Left ventricle myocardium inferior (tissue), 1 donor: ENCODE measurements around the gene IQSEC1. TPM values are rescaled to one million over a fixed set of nuclear protein-coding genes. Genes with fewer than 3 reads are reported as not detected.

ENCODE experiments used
- DNase-seq: peaks from one replicate; pipeline ENCODE4 v3.0.0-alpha.2; 2020
- H3K27ac ChIP-seq: fragments of 200-600 bp; replicated peaks from 2 replicates; pipeline ENCODE4 v1.8.0; 2021
- H3K27me3 ChIP-seq: fragments of 200-600 bp; 2 replicates; pipeline ENCODE4 v1.8.0; 2021; ENCODE audit warnings: low read depth
- H3K36me3 ChIP-seq: fragments of 200-600 bp; 2 replicates; pipeline ENCODE4 v1.8.0; 2021
- H3K4me1 ChIP-seq: fragments of 200-600 bp; 2 replicates; pipeline ENCODE4 v1.8.0; 2021
- H3K4me3 ChIP-seq: fragments of 200-600 bp; 2 replicates; pipeline ENCODE4 v1.8.0; 2021; ENCODE audit warnings: mild to moderate bottlenecking, moderate library complexity
- H3K9me3 ChIP-seq: fragments of 200-600 bp; replicated peaks from 2 replicates; pipeline ENCODE4 v1.8.0; 2021
- CTCF ChIP-seq: fragments of 200-600 bp; IDR thresholded peaks from 2 replicates; pipeline ENCODE4 v1.8.0; 2021; ENCODE audit warnings: antibody characterized with exemption, mild to moderate bottlenecking, borderline replicate concordance
- intact Hi-C: fragments of 100-400 bp; cut with micrococcal nuclease; formaldehyde crosslinking; loops from one replicate; pipeline ENCODE4 v1.11.0; 2022
- total RNA-seq: library from RNA; stranded (reverse); fragmentation: NEBNext Ultra II Directional; extraction: Animal tissue kit (Norgen Biotek cat#: 25700); gene quantifications from one replicate; pipeline ENCODE4 v1.2.1, GENCODE V29; 2021
- donor health status: DM: no; HTN: yes; CAD: no; lungs with severe emphysema.

Gene IQSEC1
- total RNA-seq, 1 donor from 2014 or later = 78.6 TPM

GRCh38 chr3:12900885-12901411 is 172.3 kb downstream of the IQSEC1 start:
- H3K4me1 ChIP-seq = peaks cover 53% of the 10 kb centered on the region
- DNase-seq = no peak
- H3K4me3 ChIP-seq = no peak overlapping the region
- no peak overlapping the region for H3K27ac ChIP-seq
- no peaks in the 10 kb centered on the region for H3K9me3 ChIP-seq
- H3K27me3 ChIP-seq = no peaks in the 10 kb centered on the region
- intact Hi-C loops = no loop called here
- TF ChIP-seq CTCF = no peak
- peaks cover 75% of the 10 kb centered on the region for H3K36me3 ChIP-seq

DNA sequence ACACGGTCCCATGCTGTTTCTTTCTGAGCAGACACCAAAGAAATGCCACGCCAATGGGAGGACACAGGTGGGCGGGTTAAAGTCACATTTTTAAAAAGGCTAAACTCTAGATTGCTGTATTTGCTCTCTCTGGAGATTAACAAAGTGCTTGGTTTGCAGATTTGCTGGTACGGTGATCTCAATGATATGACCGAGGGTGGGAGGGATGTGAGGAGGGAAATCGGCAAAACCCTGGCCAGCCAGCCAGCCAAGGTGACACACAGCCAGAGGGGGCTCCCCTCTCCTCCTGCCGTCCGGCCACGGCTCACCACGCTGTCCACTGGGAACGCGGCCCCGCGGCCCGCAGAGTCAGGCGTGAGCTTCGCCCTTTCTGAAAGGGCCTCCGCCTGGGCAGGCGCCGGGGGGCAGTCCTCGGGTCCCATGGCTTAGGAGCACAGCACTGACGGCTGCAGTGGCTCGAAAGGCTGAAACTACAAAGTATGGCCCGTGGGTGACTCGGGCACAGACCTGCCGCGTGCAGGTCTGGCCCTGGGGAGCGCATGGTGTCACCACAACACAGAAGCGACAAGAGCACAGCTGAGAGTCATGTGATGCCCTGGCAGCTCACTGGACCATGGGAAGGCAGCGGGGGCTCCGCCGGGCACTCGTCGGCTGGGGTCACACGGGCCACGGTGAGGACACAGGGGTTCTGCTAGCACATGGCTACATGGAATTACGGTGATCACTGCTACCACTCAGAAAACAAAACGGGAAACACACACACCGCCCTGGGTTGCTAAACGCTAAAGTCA is 174.1 kb downstream of the IQSEC1 start:
- Histone ChIP-seq H3K27me3 (no peaks in the 10 kb centered on the region), H3K9me3 (no peaks in the 10 kb centered on the region), H3K27ac (no peak overlapping the region), H3K4me1 (peaks cover 53% of the 10 kb centered on the region), H3K4me3 (no peak overlapping the region), H3K36me3 (peaks cover 57% of the 10 kb centered on the region)
- intact Hi-C loops = loop anchor here (10.0 kb wide), 1 partner anchor 86 kb away; no protein-coding TSS in a partner anchor
- TF ChIP-seq CTCF = no peak
- DNase-seq = no peak

GRCh38 chr3:12898290-12898964 is 174.8 kb downstream of the IQSEC1 start:
- intact Hi-C loops = loop anchor here (10.0 kb wide), 1 partner anchor 86 kb away; no protein-coding TSS in a partner anchor
- H3K4me3 ChIP-seq = no peak overlapping the region
- no peaks in the 10 kb centered on the region for H3K27me3 ChIP-seq
- no peak for DNase-seq
- H3K36me3 ChIP-seq = peaks cover 50% of the 10 kb centered on the region
- H3K9me3 ChIP-seq = no peaks in the 10 kb centered on the region
- peaks cover 53% of the 10 kb centered on the region for H3K4me1 ChIP-seq
- no peak for TF ChIP-seq CTCF
- peak overlapping the region; percentile 15 for H3K27ac ChIP-seq

DNA sequence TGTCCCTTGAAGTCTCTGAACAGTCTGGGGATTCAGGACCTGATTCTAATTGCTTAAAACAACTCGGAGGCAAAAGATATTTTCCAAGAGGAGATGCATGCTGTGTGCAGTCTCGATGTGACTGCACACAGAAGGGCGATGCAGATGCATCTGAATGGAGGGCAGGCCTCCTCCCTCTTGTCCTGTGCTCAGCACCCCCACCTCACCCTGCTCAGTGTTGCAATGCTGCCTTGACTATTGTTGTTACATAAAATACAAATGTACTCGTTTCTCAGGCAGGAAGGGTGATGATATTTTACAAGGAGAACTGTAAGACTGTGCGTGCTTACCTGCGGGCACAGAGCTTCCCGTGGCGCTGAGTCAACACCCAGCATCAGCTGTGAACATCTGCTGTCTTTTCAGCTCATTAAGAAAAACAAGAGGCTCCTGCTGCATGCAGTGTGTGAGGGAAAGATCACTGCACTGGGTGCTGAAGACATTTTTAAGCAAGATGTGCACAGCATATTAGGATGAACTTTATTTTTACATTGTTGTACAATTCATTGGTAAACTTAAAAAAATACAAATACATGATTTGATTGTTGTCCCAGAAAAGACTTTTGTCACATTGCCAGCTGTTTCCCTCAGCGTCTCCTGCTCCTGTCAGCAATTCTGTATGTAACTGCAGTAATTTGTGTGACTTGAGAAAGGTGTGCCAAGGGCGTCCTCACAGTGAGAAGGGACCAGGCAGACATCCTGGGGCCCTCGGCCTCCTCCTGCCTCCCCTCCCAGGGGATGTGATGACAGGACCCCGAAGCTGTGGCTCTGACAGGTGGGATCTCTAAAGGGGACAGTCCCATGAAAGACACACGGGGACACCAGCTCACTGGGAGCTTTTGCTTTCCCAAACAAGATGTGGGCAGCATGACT is 175.6 kb downstream of the IQSEC1 start:
- H3K27me3 ChIP-seq = no peaks in the 10 kb centered on the region
- H3K27ac ChIP-seq = peak overlapping the region; percentile 50
- no peak for TF ChIP-seq CTCF
- H3K4me3 ChIP-seq = no peak overlapping the region
- intact Hi-C loops = loop anchor here (10.0 kb wide), 1 partner anchor 87 kb away; no protein-coding TSS in a partner anchor
- no peaks in the 10 kb centered on the region for H3K9me3 ChIP-seq
- H3K4me1 ChIP-seq = peaks cover 53% of the 10 kb centered on the region
- DNase-seq = no peak
- H3K36me3 ChIP-seq = peaks cover 42% of the 10 kb centered on the region
